OCI-LY1 (cell line): ENCODE measurements around the gene NFATC2IP.

Source experiments
- H2AFZ ChIP-seq: fragments of 200-600 bp; sonication (generic), shearing (Covaris generic); 2 replicates; pipeline ENCODE4 v1.6.0; 2014; ENCODE audit warnings: antibody characterized with exemption, mild to moderate bottlenecking, low read length
- H3F3A ChIP-seq: fragments of 200-600 bp; sonication (generic), shearing (Covaris generic); 2 replicates; pipeline ENCODE4 v1.6.0; 2014; ENCODE audit warnings: mild to moderate bottlenecking, antibody characterized with exemption, low read length, moderate library complexity; ENCODE audit not compliant: insufficient read depth
- H3K27ac ChIP-seq: fragments of 200-600 bp; sonication (generic); 2 replicates; pipeline ENCODE4 v1.5.1; 2014; ENCODE audit warnings: low read length, mixed run types, mild to moderate bottlenecking, low read depth; ENCODE audit not compliant: poor library complexity, severe bottlenecking
- H3K27me3 ChIP-seq: fragments of 200-600 bp; sonication (generic); 2 replicates; pipeline ENCODE4 v1.6.0; 2014; ENCODE audit warnings: antibody characterized with exemption, mild to moderate bottlenecking, low read length, moderate library complexity; ENCODE audit not compliant: insufficient read depth
- H3K36me3 ChIP-seq: fragments of 200-600 bp; sonication (generic); 2 replicates; pipeline ENCODE4 v1.6.1; 2014; ENCODE audit warnings: mild to moderate bottlenecking, antibody characterized with exemption, low read length, moderate library complexity, mixed read lengths; ENCODE audit not compliant: insufficient read depth
- H3K4me1 ChIP-seq: fragments of 200-600 bp; sonication (generic); 2 replicates; pipeline ENCODE4 v1.5.1; 2014; ENCODE audit warnings: mild to moderate bottlenecking, low read length, moderate library complexity; ENCODE audit not compliant: insufficient read depth, severe bottlenecking
- H3K4me2 ChIP-seq: fragments of 200-600 bp; sonication (generic), shearing (Covaris generic); 2 replicates; pipeline ENCODE4 v1.6.1; 2014; ENCODE audit warnings: low read length
- H3K4me3 ChIP-seq: fragments of 200-600 bp; sonication (generic); 2 replicates; pipeline ENCODE4 v1.5.1; 2014; ENCODE audit warnings: low read length, low read depth, mild to moderate bottlenecking, mixed read lengths; ENCODE audit not compliant: poor library complexity, severe bottlenecking
- H3K79me2 ChIP-seq: fragments of 200-600 bp; shearing (Covaris generic); 2 replicates; pipeline ENCODE4 v1.6.1; 2016; ENCODE audit warnings: mixed run types, low read length, mixed read lengths; ENCODE audit not compliant: insufficient read depth
- H3K9ac ChIP-seq: fragments of 200-600 bp; sonication (generic), shearing (Covaris generic); 2 replicates; pipeline ENCODE4 v1.6.1; 2014; ENCODE audit warnings: mild to moderate bottlenecking, low read length, mixed read lengths
- H3K9me2 ChIP-seq: fragments of 200-600 bp; sonication (generic), shearing (Covaris generic); 2 replicates; pipeline ENCODE4 v1.6.1; 2014; ENCODE audit warnings: low read depth, mild to moderate bottlenecking, low read length, mixed read lengths
- H3K9me3 ChIP-seq: fragments of 200-600 bp; shearing (Covaris generic); 2 replicates; pipeline ENCODE4 v1.6.1; 2014; ENCODE audit warnings: low read length, mixed read lengths
- H4K20me1 ChIP-seq: fragments of 200-600 bp; sonication (generic), shearing (Covaris generic); 2 replicates; pipeline ENCODE4 v1.6.0; 2016; ENCODE audit warnings: mild to moderate bottlenecking, low read length; ENCODE audit not compliant: insufficient read depth
- EZH2 ChIP-seq: fragments of 200-600 bp; sonication (generic), shearing (Covaris generic); IDR thresholded peaks from 2 replicates; pipeline ENCODE4 v1.8.0; 2017; ENCODE audit warnings: borderline replicate concordance, mixed run types, mild to moderate bottlenecking, antibody characterized with exemption, low read length, moderate library complexity, mixed read lengths
- TF ChIP-seq, protein P1 (sequence below): fragments of 200-600 bp; sonication (generic), shearing (Covaris generic); IDR thresholded peaks from 2 replicates; pipeline ENCODE4 v1.5.1; 2017; ENCODE audit warnings: mild to moderate bottlenecking, antibody characterized with exemption, low read length, moderate library complexity, mixed read lengths

Gene NFATC2IP

DNA sequence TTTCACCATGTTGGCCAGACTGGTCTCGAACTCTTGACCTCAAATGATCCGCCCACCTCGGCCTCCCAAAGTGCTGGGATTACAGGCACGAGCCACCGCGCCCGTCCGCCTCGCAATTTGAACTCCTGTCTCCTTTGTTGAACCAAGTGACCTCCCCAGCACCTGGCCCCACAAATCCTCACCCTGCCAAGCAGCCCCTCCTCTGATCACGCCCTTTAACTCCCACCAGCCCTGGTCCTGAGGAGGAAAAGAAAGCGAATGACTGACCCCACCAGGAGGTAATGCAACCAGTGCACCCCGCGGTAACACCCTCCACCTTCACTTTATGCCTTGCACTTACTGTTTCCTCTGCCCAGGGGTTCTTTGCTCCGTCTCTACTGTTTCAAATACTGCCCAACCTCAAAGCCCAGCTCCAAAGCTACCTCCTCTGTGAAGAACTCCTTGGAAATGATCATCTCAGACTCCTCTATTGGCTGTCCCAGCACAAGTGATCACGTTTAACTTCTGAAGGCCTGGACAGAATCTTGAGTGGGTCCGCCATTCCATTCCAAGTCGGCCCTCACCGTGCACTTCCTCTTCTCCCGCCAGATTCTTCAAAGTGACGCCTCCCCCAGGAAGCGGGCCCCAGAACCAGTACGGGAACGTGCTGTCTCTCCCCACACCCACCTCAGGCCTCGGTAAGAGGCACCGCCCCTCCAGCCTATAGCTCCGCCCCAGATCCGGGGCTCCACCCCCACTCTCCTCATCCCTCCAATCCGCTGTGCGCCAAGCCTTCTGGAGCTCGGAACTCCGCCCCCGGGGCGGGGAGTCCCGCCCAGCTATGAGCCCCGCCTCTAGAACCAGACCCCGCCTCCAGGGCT is 14.6 kb upstream of the NFATC2IP start:
- no peaks in the 10 kb centered on the region for H3K9me3 ChIP-seq
- H3K36me3 ChIP-seq, result peaks cover 42% of the 10 kb centered on the region
- H2AFZ ChIP-seq, result no peak overlapping the region
- H3K79me2 ChIP-seq, result peaks cover 5% of the 10 kb centered on the region; the same call in 1 of the 2 replicates
- H4K20me1 ChIP-seq, result no peaks in the 10 kb centered on the region
- H3K4me3 ChIP-seq, result no peak overlapping the region
- H3K9ac ChIP-seq, result no peak overlapping the region
- peaks cover 24% of the 10 kb centered on the region for H3K4me1 ChIP-seq
- H3K27me3 ChIP-seq, result no peaks in the 10 kb centered on the region
- H3K27ac ChIP-seq, result no peak overlapping the region
- TF ChIP-seq EZH2, result no peak
- TF ChIP-seq, protein P1, sequence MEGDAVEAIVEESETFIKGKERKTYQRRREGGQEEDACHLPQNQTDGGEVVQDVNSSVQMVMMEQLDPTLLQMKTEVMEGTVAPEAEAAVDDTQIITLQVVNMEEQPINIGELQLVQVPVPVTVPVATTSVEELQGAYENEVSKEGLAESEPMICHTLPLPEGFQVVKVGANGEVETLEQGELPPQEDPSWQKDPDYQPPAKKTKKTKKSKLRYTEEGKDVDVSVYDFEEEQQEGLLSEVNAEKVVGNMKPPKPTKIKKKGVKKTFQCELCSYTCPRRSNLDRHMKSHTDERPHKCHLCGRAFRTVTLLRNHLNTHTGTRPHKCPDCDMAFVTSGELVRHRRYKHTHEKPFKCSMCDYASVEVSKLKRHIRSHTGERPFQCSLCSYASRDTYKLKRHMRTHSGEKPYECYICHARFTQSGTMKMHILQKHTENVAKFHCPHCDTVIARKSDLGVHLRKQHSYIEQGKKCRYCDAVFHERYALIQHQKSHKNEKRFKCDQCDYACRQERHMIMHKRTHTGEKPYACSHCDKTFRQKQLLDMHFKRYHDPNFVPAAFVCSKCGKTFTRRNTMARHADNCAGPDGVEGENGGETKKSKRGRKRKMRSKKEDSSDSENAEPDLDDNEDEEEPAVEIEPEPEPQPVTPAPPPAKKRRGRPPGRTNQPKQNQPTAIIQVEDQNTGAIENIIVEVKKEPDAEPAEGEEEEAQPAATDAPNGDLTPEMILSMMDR, result no peak
- H3K4me2 ChIP-seq, result no peak overlapping the region
- no peaks in the 10 kb centered on the region for H3F3A ChIP-seq
- no peaks in the 10 kb centered on the region for H3K9me2 ChIP-seq

DNA sequence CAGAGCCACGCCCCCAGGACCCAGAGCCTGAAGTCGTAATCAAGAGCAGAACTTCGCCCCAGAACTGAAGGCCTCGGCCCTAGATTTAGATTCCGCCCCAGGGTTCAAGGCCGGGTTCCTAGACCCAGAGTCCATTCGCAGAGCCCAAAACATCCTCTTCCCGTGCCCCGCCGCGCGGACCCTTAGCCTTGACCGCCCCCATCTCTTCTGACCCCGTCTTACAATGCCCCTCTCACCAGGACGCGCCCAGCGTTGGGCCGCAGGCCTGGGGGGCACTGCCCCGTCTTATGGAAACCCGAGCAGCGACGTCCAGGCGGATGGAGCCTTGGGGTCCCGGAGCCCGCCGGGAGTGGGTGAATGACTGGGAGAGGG is 14.0 kb upstream of the NFATC2IP start:
- Histone ChIP-seq H4K20me1 (no peaks in the 10 kb centered on the region), H3K9ac (no peak overlapping the region), H3K4me3 (no peak overlapping the region), H3K36me3 (peaks cover 42% of the 10 kb centered on the region), H3K4me2 (no peak overlapping the region), H3F3A (no peaks in the 10 kb centered on the region), H3K9me3 (no peaks in the 10 kb centered on the region), H3K27me3 (no peaks in the 10 kb centered on the region), H3K79me2 (peaks cover 5% of the 10 kb centered on the region; the same call in 1 of the 2 replicates), H3K27ac (no peak overlapping the region), H3K9me2 (no peaks in the 10 kb centered on the region), H3K4me1 (peaks cover 17% of the 10 kb centered on the region), H2AFZ (no peak overlapping the region)
- TF ChIP-seq, protein P1, result no peak

DNA sequence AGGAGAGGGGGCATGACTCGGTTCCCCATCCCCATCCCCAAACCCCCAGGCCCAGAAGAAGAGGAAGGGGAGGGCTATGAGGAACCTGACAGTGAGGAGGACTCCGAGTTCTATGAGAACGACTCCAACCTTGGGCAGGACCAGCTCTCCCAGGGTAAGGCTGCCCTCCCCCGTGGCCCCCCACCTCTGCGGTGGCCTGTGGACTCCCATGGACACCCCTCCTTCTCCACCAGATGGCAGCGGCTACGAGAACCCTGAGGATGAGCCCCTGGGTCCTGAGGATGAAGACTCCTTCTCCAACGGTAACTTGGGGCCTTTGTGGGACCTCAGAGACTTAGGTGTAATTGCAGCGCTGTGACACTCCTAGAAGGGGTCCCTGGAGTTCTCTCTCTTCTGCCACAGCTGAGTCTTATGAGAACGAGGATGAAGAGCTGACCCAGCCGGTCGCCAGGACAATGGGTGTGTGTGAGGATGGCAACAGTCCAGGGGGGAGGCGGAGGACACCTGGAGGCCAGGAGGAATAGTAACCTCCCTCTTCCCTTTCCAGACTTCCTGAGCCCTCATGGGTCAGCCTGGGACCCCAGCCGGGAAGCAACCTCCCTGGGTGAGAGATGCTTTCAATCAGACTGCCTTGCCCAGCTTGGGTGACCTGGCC is 13.4 kb upstream of the NFATC2IP start:
- Histone ChIP-seq H3K9ac (no peak overlapping the region), H3K79me2 (peaks cover 3% of the 10 kb centered on the region; the same call in 1 of the 2 replicates), H3K36me3 (peaks cover 42% of the 10 kb centered on the region), H3K9me2 (no peaks in the 10 kb centered on the region), H3K27ac (no peak overlapping the region), H3F3A (no peaks in the 10 kb centered on the region), H2AFZ (no peak overlapping the region), H4K20me1 (no peaks in the 10 kb centered on the region), H3K27me3 (no peaks in the 10 kb centered on the region), H3K4me2 (no peak overlapping the region), H3K4me3 (no peak overlapping the region), H3K9me3 (no peaks in the 10 kb centered on the region), H3K4me1 (peaks cover 12% of the 10 kb centered on the region)
- no peak for TF ChIP-seq EZH2
- TF ChIP-seq, protein P1, result no peak
